Cerebellar nuclear complex (tissue), 1 donor: Measurements from ENCODE around the gene TNFSF12.

ENCODE experiments used
- DNase-seq, 2 experiments: peaks; one replicate each; lab custom pipeline; 2025; lab: John Stamatoyannopoulos, UW

TNFSF12 gene

DNA sequence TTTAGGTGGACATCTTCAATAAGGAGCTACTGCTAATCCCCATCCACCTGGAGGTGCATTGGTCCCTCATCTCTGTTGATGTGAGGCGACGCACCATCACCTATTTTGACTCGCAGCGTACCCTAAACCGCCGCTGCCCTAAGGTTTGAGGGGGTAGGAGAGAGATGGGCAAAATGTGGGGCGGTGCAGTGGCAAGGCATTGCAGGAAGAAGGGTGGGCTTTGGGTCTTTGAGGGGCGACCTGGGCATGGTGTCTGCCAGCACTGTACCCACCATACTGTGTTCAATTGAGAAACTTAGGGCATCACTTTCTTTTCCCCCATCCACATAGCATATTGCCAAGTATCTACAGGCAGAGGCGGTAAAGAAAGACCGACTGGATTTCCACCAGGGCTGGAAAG, 21.5 kb downstream of the TNFSF12 start:
- DNase-seq: no peak

DNA sequence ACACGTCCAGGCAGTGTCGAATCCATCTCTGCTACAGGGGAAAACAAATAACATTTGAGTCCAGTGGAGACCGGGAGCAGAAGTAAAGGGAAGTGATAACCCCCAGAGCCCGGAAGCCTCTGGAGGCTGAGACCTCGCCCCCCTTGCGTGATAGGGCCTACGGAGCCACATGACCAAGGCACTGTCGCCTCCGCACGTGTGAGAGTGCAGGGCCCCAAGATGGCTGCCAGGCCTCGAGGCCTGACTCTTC, 23.4 kb downstream of the TNFSF12 start:
- DNase-seq: no peak

DNA sequence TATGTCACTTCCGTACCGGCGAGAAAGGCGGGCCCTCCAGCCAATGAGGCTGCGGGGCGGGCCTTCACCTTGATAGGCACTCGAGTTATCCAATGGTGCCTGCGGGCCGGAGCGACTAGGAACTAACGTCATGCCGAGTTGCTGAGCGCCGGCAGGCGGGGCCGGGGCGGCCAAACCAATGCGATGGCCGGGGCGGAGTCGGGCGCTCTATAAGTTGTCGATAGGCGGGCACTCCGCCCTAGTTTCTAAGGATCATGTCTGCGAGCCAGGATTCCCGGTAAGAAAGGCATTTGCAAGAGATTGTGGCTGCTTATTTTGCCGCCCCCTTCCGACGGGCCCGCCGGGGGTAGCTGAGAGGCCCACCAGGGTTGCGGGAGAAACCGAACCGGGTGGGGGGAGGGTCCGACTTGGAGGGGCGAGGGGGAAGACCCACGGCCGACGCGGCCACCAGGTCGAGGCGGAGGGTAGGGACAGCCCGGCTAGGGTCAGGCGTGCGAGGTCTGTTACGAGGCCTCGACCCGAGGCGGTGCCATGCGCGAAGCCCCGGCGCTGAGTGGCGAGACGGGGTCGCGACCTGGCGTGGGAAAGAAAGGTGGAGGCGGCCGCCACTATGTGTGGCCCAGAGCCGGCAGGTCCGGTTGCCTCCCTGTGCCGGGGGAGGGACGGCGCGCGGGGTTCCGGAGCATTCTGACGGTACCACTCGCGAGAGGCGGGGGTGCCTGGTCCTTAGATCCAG, 23.9 kb downstream of the TNFSF12 start:
- DNase-seq: peak; percentile 97 to 99

DNA sequence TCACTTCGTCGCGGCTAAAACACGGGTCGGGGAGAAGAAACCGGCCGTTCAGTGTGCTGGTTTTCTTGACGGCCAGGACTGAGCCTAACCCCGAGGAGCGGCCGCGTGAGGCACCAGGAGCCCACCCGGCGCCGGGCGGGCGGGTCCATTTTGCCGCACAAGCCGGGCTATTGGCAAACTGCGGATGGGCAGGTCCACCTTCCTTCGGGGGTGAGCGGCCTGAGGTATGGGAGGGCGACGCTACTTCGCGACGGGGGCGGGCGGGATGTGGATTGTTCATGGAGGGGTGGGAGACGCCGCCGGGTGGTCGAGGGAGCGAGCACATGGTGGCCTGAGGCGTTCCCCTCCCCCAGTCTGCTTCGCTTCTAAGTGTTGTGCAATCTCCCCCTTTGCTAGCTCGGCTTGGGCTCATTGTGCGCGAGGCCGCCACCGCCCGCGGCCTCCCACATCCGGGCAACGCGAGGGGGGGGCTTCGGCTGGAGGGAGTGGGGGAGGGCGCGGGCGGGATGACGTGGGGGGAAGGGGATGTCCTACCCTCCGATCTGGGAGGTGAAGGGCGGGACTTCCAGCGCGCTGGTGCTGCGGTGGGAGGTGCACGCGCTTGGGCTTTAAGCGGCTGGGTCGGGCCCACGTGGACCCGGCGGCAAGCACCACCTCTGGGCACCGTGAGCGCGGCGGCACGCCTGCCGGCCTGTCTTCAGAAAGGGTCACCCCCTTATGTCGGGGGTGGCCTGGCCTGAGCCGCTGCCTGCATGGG, 24.6 kb downstream of the TNFSF12 start:
- no peak for DNase-seq

DNA sequence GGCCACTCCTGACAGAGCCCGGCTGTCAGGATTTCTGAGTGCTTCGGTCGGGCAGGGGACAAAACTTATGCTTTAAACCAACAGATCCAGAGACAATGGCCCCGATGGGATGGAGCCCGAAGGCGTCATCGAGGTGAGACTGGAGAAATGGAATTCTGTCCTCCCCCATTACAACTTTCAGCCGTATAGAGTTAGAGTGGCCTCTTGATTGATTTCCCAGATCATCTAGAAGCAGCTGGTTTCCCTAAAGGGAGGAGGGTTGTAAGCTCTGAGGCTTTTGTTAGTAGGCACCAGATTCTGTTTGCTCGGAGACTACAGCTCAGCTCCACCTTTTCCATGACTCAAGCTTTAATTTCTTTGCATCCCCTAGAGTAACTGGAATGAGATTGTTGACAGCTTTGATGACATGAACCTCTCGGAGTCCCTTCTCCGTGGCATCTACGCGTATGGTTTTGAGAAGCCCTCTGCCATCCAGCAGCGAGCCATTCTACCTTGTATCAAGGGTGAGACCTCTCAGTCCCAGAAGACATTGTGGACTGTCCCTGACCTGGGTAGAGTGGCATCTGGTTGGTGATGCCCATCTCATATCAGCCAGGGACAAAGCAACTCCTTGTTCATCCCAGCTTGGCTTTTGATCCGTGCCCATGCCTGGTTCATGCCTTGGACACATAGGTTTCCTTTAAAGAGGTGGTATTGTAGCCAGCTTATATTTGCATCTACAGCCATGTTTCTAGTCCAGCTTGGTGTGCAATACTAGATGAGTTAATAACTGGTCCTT, 25.5 kb downstream of the TNFSF12 start:
- DNase-seq: no peak

DNA sequence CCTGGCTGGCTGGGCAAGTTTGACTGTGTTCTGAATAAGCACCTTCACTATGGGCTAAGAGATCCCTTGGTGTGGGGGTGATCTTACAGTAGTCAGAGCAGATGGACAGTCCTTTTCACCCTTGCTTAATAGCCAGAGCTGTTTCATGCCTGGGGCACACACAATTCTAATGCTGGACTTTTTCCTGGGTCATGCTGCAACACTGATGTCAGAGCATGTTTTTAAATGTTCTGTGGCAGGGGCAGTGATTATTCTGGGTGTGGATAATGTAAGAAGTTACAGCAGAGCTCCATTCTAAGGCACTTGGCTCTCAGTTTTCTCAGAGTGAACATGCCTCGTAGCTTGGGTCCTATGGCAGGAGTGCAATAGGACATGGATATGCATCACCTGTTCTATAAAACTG, 26.6 kb downstream of the TNFSF12 start:
- DNase-seq: no peak

DNA sequence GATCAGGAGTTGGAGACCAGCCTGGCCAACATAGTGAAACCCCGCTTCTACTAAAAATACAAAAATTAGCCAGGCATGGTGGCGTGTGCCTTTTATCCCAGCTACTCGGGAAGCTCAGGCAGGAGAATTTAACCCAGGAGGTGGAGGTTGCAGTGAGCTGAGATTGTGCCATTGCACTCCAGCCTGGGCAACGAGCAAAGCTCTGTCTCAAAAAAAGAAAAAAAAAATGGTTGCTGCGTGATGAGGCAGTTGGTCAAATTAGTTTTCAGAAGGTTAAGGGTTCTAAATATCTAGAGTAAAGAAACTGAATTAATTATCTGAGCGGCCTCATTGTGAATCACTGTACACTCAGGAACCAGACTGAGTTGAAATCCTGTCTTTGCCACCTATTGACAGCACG, 27.1 kb downstream of the TNFSF12 start:
- DNase-seq: no peak

DNA sequence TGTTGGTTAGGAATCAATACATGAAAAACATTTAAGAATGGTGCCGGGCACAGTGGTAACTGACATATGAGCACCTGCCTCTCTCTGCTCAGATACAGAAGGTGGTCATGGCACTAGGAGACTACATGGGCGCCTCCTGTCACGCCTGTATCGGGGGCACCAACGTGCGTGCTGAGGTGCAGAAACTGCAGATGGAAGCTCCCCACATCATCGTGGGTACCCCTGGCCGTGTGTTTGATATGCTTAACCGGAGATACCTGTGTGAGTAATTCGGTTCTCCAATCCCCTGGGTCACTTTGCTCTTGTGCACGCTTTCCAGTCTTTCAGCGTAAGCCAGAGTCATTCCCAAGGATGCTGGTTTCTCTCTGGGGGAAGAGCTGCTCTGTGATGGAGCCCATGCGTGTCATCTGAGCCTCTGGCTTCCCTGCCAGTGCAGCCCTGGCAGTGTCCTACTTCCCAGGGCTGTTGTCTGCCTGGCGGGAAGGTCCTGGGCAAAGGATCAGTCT, 27.6 kb downstream of the TNFSF12 start:
- no peak for DNase-seq

DNA sequence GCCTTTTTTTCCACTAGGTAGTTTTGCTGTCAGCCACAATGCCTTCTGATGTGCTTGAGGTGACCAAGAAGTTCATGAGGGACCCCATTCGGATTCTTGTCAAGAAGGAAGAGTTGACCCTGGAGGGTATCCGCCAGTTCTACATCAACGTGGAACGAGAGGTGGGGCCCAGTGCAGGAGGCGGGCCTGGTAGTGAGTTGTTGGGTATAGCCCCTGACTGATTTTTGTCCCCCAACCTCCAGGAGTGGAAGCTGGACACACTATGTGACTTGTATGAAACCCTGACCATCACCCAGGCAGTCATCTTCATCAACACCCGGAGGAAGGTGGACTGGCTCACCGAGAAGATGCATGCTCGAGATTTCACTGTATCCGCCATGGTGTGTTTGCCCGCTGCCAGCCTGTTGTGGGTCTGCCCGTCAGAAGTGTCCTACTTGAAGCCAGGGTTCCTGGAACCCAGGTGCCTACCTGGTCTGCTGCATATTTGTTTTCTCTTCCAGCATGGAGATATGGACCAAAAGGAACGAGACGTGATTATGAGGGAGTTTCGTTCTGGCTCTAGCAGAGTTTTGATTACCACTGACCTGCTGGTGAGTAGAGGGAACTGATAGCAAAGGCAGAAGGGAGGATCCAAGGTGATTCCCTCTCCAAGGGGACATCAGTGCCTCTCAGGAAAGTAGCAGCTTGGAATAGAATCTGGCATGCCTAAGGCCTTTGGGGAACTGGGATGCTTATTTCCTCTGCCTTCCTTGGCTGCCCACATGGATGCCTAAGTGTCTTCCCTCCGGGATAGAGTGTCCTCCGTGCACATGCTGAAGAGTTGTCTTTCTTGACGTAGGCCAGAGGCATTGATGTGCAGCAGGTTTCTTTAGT, 28.7 kb downstream of the TNFSF12 start:
- DNase-seq: no peak

DNA sequence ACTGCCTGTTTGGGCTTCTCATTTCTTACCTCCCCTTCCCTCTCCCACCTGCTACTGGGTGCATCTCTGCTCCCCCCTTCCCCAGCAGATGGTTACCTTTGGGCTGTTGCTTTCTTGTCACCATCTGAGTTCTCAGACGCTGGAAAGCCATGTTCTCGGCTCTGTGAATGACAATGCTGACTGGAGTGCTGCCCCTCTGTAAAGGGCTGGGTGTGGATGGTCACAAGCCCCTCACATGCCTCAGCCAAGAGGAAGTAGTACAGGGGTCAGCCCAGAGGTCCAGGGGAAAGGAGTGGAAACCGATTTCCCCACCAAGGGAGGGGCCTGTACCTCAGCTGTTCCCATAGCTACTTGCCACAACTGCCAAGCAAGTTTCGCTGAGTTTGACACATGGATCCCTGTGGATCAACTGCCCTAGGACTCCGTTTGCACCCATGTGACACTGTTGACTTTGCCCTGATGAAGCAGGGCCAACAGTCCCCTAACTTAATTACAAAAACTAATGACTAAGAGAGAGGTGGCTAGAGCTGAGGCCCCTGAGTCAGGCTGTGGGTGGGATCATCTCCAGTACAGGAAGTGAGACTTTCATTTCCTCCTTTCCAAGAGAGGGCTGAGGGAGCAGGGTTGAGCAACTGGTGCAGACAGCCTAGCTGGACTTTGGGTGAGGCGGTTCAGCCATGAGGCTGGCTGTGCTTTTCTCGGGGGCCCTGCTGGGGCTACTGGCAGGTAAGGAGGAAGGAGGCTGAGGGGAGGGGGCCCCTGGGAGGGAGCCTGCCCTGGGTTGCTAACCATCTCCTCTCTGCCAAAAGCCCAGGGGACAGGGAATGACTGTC, 30.4 kb downstream of the TNFSF12 start, which contains the start of gene CD68:
TSS of gene CD68 (plus strand) at position 638 of the 833 bp plus-strand sequence. CDS start at position 678, 40 bp downstream.
- no peak for DNase-seq

DNA sequence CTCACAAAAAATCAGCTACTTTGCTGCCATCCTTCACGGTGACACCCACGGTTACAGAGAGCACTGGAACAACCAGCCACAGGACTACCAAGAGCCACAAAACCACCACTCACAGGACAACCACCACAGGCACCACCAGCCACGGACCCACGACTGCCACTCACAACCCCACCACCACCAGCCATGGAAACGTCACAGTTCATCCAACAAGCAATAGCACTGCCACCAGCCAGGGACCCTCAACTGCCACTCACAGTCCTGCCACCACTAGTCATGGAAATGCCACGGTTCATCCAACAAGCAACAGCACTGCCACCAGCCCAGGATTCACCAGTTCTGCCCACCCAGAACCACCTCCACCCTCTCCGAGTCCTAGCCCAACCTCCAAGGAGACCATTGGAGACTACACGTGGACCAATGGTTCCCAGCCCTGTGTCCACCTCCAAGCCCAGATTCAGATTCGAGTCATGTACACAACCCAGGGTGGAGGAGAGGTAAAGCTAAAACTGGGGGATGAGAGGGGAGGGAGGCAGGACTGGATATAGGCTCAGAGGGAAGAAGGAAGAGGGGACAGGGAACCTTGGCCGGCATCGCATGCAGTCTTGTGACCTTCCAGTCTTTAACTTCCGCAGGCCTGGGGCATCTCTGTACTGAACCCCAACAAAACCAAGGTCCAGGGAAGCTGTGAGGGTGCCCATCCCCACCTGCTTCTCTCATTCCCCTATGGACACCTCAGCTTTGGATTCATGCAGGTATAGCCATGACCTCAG, 31.2 kb downstream of the TNFSF12 start:
- DNase-seq: no peak

DNA sequence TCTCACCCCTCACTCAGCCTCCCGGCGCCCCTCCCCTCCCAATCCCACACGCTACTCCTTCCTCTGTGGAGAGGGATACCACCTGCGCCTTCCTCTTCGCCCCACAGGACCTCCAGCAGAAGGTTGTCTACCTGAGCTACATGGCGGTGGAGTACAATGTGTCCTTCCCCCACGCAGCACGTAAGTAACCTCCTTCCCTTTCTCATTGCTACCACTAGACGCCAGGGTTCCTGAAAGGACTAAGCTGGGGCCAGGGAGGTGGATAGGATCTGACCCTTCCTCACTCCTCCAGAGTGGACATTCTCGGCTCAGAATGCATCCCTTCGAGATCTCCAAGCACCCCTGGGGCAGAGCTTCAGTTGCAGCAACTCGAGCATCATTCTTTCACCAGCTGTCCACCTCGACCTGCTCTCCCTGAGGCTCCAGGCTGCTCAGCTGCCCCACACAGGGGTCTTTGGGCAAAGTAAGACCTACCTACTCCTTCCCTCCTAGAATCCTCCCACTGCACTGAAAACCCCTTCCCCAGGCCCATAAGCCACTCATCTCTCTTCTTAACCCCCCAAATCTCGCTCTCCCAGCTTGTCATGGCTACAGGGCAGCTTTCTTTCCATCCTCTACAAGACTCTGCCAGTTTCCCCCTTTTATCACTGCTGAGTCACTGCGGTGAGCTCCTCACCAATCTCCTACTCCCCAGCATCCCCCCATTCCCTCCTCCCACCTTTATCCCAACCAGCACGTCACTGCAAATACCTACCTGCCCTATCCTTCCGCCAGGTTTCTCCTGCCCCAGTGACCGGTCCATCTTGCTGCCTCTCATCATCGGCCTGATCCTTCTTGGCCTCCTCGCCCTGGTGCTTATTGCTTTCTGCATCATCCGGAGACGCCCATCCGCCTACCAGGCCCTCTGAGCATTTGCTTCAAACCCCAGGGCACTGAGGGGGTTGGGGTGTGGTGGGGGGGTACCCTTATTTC, 32.0 kb downstream of the TNFSF12 start:
- DNase-seq: no peak

DNA sequence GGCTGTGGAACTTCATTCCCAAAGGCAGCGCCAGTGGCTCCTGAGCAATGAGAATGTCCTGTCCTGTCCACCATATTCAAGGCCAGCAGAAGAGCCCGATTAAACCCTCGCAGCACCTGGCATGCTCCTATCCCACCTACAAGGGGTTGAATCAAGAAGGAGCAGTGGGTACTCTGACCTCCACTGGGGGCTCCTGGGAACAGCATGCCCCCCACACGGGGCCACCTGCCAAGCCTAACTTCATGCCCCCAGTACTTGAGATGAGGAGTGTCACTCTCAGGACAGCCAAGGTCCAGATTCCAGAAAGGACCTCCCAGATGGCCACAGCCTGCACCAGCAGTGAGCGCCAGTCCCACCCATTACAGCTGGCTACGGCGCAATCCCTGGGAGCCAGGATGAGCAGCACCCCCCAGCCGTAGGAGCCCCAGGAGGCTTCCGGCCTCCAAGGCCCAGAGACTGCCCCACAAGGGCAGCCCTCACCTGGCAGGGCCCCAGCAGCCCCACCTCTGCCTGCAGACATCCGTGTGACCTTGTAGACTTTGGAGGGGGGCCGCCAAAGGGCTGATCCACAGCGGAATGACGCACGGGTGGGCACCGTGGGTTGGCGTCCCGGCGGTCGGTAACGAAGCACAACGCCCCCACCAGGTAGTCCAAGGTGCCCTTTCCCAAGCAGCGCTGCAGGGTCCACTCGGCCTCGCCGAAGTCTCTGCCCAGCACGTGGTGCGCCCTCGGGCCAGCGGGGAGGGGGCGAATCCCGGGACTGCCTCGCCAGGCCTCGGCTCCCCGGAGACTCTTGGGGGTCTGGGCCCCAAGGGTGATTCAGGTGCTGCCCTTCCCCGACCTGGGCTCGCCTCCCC, 33.8 kb downstream of the TNFSF12 start:
- DNase-seq: no peak

DNA sequence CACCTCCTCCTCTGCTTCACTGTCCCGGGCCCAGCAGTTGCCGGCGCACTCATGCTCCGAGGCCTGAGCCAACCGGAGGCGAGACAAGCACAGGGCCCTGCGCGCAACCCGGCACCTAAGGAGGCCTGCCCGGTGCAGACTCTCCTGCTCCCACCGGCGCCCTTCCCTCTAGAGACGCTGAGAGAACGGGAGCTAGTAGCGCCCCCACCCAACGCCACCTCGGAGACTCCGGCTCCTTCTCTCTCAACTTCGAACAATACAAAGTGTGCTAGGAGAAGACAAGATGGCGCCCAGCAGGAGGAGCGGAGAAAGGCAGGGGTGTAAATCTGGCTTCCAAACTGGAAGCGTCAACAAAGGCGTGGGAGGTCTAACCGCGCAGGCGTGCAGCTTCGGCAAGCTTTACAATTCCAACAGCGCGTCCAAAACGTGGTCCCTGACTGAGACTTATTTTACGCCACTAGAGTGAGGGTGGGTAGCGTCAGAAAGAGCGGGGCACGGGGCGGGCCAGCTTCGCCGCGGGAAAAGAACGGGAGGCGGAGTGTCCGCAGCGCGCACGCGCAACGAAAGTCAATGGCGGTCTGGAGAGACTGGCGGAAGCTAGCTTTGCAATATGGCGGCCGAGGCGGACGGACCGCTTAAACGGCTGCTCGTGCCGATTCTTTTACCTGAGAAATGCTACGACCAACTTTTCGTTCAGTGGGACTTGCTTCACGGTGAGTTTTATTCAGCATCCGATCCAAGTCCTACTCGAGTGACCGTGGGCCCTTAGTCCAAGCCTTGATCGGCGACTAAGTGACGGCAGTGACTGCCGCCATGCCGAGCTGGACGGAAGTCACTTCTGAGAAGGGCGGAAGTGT, 34.6 kb downstream of the TNFSF12 start, which contains the start of gene MPDU1:
TSS of gene MPDU1 (plus strand) at position 600 of the 857 bp plus-strand sequence. CDS start at position 611, 11 bp downstream.
- peak; percentile 57 to 86 for DNase-seq

DNA sequence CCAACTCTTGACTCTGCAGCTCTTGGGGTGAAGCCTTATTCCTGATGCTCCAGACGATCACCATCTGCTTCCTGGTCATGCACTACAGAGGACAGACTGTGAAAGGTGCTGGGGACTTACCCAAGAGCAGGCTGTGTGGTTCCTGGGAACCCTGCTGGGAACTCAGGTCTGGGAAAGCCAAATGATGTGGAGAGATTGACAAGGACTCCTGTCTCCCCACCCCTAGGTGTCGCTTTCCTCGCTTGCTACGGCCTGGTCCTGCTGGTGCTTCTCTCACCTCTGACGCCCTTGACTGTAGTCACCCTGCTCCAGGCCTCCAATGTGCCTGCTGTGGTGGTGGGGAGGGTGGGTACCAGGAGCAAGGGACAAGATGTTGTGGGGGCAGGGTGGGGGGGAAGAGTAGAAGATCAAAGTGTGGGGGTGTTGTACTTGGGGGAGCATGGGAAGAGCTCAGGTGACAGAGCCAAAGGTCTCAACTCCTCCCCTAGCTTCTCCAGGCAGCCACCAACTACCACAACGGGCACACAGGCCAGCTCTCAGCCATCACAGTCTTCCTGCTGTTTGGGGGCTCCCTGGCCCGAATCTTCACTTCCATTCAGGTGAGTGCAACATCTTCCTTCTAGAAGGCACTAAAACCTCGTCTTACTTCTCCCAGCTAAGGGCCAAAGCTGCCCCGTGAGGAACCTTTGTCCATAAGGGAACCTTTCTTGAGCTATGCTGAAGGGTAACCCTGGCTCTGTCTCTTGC, 38.0 kb downstream of the TNFSF12 start:
- DNase-seq: no peak
